Choroid plexus epithelial cell (primary cell): ENCODE results near the gene AHCYL1.
A peak's percentile ranks its signal among the peaks of the same experiment; 100 is the strongest.

Source experiments
- DNase-seq: peaks from one replicate; pipeline ENCODE4 v3.0.0-alpha.2; 2010; ENCODE audit warnings: low read depth
- H3K4me3 ChIP-seq: 2 replicates; pipeline ENCODE4 v1.5.1; 2011; ENCODE audit warnings: low read depth, mild to moderate bottlenecking, control low read depth, low read length, moderate library complexity
- TF ChIP-seq, protein P1 (sequence below): conservative IDR thresholded peaks from 2 replicates; pipeline ENCODE4 v1.5.1; 2011; ENCODE audit warnings: low read depth, mild to moderate bottlenecking, control low read depth, inconsistent platforms, low read length, moderate library complexity

Gene AHCYL1

DNA sequence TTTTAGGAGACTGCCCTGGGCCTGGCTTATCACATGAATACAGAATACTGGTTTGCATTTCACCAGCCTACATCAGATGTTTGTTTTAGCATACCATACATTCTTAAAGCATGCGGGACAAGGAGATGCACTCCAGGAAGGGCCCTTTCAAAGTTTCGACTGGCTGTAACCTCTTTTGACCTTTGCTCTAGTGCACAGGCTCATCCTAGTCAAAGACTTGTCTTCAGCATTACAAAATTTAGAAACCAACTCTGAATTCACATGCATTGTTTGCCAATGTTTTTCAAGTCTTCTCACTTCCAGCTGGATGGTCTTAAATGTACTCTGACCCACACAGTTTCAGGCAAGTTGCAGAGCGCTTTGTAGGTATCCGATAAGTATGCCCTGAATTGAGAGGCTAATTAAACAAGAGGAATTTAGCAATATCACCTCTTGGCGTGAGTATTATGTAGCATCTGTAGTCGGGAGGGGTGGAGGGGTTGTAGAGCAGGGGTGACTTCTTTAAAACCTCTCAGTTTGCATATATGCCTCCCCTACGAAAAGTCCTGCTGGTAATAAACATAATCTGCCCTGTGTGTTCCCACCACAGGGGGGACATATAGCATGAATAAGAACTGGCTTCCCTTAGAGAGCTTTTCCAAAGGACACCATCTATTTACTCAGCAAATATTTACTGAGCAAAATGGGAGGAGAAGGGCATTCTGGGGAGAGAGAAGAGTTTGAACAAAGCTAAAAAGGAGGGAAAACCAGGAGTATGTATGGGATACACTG is 24.4 kb upstream of the AHCYL1 start:
- no peak overlapping the region for H3K4me3 ChIP-seq
- TF ChIP-seq, protein P1, sequence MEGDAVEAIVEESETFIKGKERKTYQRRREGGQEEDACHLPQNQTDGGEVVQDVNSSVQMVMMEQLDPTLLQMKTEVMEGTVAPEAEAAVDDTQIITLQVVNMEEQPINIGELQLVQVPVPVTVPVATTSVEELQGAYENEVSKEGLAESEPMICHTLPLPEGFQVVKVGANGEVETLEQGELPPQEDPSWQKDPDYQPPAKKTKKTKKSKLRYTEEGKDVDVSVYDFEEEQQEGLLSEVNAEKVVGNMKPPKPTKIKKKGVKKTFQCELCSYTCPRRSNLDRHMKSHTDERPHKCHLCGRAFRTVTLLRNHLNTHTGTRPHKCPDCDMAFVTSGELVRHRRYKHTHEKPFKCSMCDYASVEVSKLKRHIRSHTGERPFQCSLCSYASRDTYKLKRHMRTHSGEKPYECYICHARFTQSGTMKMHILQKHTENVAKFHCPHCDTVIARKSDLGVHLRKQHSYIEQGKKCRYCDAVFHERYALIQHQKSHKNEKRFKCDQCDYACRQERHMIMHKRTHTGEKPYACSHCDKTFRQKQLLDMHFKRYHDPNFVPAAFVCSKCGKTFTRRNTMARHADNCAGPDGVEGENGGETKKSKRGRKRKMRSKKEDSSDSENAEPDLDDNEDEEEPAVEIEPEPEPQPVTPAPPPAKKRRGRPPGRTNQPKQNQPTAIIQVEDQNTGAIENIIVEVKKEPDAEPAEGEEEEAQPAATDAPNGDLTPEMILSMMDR: peak; percentile 34
- peak; percentile 94 for DNase-seq

DNA sequence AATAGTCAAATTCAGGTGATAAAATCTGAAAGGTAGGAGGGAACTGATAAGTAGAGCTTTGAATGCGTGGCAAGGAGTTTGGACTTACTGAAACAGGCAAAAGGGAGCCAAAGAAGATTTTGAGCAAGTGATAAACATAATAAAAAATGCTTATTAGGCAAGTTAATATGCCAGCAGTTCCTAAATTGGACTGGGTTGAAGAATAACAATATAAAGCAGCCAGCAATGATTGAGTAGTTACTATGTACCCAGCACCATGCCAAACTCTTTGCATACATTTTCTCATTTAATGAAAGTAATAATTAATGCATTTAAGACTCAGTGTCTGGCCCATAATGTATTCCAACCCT is 23.8 kb upstream of the AHCYL1 start:
- TF ChIP-seq, protein P1: no peak

DNA sequence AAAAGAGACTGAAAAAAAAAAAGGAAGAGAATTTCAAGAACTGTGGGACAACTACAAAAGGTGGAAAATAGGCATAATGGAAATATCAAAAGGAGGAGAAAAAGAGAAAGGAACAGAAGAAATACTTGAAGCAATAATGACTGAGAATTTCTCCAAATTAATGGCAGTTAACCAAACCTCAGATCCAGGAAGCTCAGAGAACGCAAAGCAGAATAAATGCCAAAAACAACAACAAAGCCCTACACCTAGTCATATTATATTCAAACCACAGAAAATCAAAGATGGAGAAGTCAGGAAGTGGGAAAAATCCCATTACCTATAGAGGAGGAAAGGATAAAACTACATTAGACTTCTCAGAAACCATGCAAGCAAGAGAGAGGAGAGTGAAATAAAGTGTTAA is 20.7 kb upstream of the AHCYL1 start:
- no peak overlapping the region for H3K4me3 ChIP-seq
- TF ChIP-seq, protein P1: no peak
- peak; percentile 52 for DNase-seq

More for the DNA sequence above, 23.8 kb upstream of the AHCYL1 start:
- DNase-seq: no peak
- no peak overlapping the region for H3K4me3 ChIP-seq

DNA sequence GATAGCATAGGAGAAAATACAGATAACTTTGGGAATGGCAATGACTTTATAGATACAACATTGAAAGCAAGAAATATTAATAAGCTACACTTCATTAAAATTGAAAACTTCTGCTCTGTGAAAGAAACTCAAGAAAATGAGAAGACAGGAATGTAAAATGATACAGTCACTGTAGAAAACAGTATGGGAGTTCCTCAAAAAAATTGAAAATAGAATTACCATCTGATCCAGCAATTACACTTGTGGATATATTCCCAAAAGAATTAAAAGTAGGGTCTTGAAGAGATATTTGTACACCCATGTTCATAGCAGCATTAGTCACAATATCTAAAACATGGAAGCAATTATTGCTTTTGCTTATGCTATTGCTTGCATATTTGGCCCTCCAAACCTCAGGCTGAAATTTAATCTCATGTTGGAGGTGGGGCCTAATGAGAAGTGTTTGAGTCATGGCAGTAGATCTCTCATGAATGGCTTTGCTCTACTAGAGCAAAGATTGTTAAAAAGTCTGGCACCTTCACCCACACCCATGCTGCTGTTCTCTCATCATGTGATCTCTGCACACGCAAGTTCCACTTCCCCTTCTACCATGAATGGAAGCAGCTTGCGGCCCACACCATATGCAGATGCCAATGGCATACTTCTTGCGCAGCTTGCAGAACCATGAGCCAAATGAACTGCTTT is 15.3 kb upstream of the AHCYL1 start:
- H3K4me3 ChIP-seq: no peak overlapping the region
- TF ChIP-seq, protein P1: no peak
- peak; percentile 78 for DNase-seq

DNA sequence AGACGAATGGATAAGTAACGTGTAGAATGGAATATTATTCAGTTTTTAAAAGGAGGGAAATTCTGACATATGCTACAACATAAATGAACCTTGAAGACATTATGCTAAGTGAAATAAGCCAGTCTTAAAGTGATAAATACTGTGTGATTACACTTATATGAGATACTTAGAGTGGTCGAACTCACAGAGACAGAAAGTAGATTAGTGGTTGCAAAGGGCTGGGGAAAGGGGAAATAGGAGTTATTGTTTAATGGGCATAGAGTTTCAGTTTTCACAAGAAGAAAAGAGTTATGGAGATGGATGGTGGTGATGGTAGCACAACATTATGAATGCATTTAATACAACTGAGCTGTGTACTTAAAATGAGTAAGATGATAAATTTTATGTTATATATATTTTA is 14.7 kb upstream of the AHCYL1 start:
- no peak overlapping the region for H3K4me3 ChIP-seq
- DNase-seq: no peak
- TF ChIP-seq, protein P1: no peak

DNA sequence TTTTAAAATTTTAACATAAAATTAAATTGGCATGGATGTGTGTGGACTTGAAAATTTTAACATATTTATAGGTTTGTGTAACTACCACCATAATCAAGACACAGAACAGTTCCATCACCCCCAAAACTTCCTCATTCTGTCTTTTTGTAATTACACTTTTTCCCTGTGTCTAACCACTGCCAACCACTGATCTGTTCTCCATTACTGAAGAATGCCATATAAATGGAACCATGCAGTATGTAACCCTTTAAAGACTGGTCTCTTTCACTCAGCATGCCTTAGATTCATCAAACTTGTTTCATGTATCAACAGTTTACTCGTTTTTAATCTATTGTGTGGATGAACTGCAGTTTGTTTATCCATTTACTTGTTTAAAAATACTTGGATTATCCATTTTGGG is 13.0 kb upstream of the AHCYL1 start:
- DNase-seq: no peak
- no peak overlapping the region for H3K4me3 ChIP-seq
- TF ChIP-seq, protein P1: no peak
